ENCODE measurements around the gene EGFL7. TPM values are rescaled to one million over a fixed set of nuclear protein-coding genes. Genes with fewer than 3 reads are reported as not detected.
"Not testable (repeated sequence)": the region's sequence is repeated elsewhere in the genome, so short reads cannot be mapped to it uniquely, and the experiment has no call there.

The EGFL7 gene
- total RNA-seq, 1 donor from 2014 or later: 917 TPM

DNA sequence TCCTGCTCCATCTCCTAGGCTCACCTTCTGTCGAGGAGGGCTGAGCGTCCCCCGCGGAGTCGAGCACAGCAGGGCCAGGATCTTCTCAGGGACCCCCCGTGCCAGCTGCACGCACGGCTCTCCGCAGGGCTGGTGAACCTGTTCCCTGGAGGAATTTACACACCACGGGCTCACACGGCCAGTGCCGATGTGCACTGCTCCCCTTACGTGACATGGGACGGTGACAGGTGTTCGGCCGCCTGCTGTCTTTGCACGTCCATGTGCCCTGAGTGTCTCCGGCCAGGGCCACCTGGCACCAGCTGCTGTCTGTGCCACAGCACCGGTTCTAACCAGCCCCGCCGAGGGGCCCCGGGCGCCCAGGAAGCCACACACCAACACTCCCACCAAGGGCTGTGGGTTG, 33.2 kb downstream of the EGFL7 start:
- no peak for DNase-seq (ENCODE audit: extremely low read depth, low read depth, low spot score)

GRCh38 chr9:136696502-136696901, 33.8 kb downstream of the EGFL7 start:
- no peak for DNase-seq (ENCODE audit: extremely low read depth, low read depth, low spot score)

DNA sequence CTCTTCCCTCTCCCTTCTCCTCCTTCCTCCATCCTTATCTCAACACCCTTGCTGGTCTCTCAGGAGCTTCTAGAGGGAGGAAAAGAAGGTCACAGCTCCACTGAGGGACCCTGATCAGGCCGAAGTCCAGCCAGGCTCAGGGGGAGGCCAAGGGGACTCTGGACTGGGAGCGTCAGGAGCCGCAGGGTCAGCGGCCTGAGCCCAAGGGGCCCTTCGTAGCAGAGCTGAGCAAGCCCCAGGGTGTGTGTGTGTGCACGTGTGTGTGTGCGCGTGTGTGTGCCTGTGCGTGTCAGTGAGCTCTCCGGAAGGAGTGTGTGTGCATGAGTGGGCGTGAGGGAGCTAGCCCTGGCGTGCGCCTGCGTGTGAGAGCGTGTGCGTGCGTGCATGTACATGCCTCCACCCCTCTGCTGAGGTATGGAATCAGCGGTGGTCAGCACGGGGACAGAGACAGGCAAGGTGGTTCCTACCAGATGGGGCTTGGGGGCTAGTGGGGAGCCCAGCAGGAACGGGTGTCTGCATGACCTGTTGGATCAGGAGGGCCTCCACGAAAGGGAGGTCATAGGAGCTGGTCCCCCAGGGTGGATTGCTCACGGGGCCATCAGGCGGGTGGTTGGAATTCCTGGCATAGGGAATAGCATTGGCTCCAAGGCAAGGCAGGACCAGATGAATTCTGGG, 34.6 kb downstream of the EGFL7 start:
- DNase-seq (ENCODE audit: extremely low read depth, low read depth, low spot score): no peak

DNA sequence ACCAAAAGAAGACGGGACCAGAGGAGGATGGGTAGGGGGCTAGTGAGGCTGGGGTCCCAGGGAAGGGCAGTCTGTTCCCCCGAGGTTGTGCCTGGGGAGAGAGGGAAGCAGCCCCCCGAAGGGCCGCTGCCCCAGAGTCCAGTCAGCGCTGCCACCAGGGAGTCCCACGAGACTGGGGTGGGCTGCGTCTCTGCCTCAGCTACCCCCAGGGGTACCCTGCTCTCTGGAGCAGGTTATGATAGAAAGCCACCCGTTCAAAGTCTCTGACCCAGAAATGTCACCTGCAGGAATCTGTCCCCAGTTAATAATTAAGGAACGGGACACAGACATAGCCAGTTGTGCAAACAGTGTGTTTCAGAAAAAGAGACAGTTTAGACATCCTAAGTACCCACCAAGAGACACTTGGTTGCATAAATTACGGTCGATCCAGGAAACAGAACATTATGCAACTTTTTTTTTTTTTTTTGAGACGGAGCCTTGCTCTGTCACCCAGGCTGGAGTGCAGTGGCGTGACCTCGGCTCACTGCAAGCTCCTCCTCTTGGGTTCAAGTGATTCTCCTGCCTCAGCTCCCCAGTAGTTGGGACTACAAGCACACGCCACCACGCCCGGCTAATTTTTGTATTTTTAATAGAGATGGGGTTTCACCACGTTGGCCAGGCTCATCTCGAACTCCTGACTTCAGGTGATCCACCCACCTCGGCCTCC, 35.3 kb downstream of the EGFL7 start:
- no peak for DNase-seq (ENCODE audit: extremely low read depth, low read depth, low spot score)

- DNase-seq (ENCODE audit: extremely low read depth, low read depth, low spot score): no peak
Measured at GRCh38 chr9:136698635-136699246, 36.0 kb downstream of the EGFL7 start.

DNA sequence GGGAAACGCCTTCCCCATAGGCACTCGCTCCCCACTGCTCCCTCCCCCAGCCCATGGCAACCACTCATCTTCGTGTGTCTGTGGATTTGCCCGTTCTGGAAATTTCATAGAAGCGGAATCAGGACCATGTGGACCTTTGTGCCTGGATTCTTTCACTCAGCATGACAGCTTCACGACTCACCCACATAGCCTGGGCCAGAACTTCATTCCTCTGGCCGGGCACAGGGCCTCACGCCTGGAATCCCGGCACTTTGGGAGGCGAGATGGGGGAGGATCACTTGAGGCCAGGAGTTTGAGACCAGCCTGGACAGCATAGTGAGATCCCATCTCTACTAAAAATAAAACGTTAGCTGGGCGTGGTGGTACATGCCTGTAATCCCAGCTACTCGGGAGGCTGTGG, 37.6 kb downstream of the EGFL7 start:
- no peak for DNase-seq (ENCODE audit: extremely low read depth, low read depth, low spot score)

DNA sequence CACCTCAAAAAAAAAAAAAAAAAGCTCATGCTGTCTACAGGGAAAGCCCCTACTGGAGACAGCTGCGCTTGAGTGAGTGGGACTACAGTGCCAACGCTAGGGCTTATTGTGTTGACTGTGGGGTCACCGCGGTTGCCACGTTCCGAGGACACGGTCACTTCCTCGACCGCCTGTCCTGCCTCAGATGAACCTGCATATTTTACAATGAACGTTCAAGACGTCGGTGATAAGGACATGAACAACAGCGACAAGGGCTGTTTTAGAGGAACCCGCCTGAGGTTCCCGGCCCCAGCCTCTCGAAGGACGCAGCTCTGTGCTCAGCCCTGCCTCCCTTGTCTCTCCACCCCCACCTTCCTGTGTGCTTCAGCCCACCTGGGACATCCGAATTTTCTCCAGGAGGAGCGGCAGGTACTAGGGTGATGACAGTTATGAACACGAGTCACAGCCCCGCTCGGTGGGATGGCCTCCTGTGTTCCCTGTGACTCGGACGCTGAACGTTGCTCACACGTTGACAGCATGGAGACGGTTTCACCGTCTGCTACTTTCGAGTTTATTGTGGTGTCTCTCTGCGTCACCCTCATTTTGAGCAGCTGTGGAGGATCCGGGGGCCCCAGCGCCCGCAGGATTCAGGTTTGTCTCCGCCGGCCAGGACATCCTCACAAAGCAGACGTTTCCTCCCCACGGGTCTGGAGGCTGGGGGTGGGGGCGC, 38.4 kb downstream of the EGFL7 start:
- DNase-seq (ENCODE audit: extremely low read depth, low read depth, low spot score): no peak

GRCh38 chr9:136701668-136702053, 38.9 kb downstream of the EGFL7 start:
- DNase-seq (ENCODE audit: extremely low read depth, low read depth, low spot score): no peak

GRCh38 chr9:136703276-136703860, 40.7 kb downstream of the EGFL7 start:
- DNase-seq (ENCODE audit: extremely low read depth, low read depth, low spot score): no peak

DNA sequence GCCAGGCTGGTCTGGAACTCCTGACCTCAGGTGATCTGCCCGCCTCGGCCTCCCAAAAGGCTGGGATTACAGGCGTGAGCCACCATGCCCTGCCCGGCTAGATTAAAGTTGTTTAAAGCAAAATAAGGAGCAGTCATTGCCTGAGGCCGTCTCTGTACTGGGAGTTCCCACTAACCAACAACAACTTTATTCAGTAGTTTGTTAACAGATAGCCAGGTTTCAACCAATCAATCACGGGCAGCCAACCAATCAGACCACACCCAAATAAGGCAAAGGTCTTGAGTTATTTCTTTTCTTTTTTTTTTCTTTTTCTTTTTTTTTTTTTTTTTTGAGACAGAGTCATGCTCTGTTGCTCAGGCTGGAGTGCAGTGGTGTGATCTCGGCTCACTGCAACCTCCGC, 42.0 kb downstream of the EGFL7 start:
- not testable (repeated sequence) for DNase-seq (ENCODE audit: extremely low read depth, low read depth, low spot score)

DNA sequence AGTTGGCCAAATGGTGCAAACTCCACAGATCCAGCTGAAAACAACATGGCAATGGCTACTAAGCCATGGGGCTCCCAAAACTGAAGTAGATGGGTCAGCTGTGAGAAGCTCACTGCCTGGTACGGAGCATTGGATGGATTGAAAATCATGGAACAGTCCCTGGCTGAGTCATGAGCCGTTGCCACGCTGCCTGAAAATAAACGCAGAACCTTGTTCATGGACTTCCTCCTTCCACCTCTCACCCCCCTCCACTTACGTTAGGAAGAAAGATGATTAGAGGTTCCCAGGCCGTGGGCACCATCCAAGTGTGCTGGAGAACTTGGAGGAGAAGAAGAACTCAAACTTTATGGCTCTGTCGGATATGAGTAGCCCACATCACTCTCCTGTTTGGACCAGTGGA, 42.8 kb downstream of the EGFL7 start:
- DNase-seq (ENCODE audit: extremely low read depth, low read depth, low spot score): no peak

GRCh38 chr9:136707011-136707410, 44.3 kb downstream of the EGFL7 start:
- DNase-seq (ENCODE audit: extremely low read depth, low read depth, low spot score): no peak

DNA sequence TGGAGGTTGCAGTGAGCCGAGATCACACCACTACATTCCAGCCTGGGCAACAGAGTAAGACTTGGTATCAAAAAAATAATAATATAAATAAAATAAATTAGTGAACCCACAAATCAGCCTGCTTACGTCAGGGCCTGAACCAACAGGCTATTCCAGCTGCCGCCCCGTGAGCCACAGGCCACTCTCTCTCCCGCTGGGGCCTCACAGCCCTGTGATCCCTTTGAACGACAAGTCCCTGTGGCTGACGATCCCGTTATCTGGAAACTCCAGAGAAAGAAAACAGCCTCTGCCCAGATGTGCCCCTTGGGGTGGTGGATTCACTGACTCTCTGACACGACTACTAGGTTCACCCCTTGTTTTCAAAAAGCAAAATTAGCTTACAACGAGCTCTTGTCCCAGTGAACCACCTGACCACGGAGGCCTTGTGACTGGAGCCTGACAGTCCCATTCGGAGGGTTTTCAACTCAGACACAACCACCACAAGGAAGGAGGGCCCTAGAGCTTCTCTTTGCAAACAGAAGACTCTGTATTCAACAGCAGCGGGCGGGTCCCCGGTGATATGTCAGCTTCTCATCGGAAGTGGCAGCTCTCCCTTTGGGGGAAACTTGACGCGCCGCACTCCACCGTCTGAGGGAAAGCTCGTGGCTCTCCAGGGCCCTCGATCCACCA, 45.3 kb downstream of the EGFL7 start:
- no peak for DNase-seq (ENCODE audit: extremely low read depth, low read depth, low spot score)

DNA sequence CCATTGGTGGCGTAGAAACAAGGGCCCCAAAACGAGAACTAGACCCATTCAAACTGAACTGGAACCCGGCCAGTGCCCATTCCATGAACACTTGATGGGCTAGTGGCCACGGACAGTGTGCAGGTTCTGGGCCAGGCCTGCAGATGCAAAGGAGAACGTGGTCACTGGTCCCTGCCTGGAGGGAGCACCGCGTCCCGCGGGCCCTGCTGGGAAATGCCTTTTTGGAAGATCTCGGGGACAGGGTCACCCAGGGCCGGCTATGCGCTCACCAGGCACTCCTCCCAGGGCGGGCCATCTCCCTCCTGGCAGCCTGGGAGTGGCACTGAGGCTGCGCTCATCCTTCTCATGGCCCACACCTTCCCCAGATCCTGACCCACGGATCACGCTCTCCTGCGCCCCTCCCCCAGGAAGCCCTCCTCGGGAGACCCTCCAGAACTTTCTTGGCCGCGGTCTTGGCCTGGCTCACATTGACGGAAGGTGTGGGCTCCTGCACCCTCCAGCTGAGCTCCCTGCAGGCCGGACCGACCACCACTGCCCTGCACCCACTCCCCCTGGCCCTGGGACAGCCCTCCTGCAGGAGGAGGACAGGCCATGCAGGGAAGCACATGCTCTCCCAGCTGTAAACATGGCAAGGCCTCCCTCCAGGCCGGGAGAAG, 46.9 kb downstream of the EGFL7 start:
- no peak for DNase-seq (ENCODE audit: extremely low read depth, low read depth, low spot score)

GRCh38 chr9:136710543-136710942, 47.8 kb downstream of the EGFL7 start:
- DNase-seq (ENCODE audit: extremely low read depth, low read depth, low spot score): no peak

DNA sequence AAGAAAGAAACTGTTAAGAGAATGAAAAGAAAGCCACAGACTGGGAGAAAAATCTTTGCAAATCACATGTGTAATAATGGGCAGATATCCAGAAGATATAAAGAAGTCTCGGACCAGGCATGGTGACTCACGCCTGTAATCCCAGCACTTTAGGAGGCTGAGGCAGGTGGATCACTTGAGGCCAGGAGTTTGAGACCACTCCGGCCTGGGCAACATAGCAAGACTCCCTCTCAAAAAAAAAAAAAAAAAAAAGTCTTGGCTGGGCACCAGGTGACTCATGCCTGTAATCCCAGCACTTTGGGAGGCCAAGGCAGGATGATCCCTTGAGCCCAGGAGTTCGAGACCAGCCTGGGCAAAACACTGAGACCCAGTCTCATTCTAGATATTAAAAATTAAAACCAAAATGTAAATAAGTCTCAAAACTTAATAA, 48.5 kb downstream of the EGFL7 start:
- DNase-seq (ENCODE audit: extremely low read depth, low read depth, low spot score): not testable (repeated sequence)

- no peak for DNase-seq (ENCODE audit: extremely low read depth, low read depth, low spot score)
Measured at GRCh38 chr9:136711751-136712689, 49.3 kb downstream of the EGFL7 start, which contains the start of gene DIPK1B. Gene DIPK1B (plus strand): TSS chr9:136712572. CDS start chr9:136712666, 94 bp downstream.

GRCh38 chr9:136712690-136713544, 50.2 kb downstream of the EGFL7 start:
- no peak for DNase-seq (ENCODE audit: extremely low read depth, low read depth, low spot score)

Data from glomerular endothelial cell (primary cell).